Spleen (tissue), 11 donors: ENCODE results near the gene SMG6. TPM values are rescaled to one million over a fixed set of nuclear protein-coding genes. Genes with fewer than 3 reads are reported as not detected.

Experiments
- DNase-seq: peaks from one replicate; pipeline ENCODE4 v3.0.0-alpha.2; 2020
- H3K27ac ChIP-seq, 8 donors: fragments of 200-600 bp; sonication (generic) in 7 of 8; 1 replicate in 4 of 8; 2 replicates in 4 of 8; pipeline versions ENCODE4 v1.5.0 to v1.8.0; 2016 to 2021; ENCODE audit warnings: inconsistent platforms in 4 of 8, mild to moderate bottlenecking in 4 of 8, moderate library complexity in 1 of 8
- H3K27me3 ChIP-seq, 7 donors: fragments of 200-600 bp; sonication (generic) in 6 of 7; replicated peaks in 1 of 7; 1 replicate in 4 of 7; 2 replicates in 3 of 7; pipeline versions ENCODE4 v1.5.0 to v1.8.0; 2016 to 2021; ENCODE audit warnings: inconsistent platforms in 3 of 7, mild to moderate bottlenecking in 1 of 7
- H3K36me3 ChIP-seq, 6 donors: fragments of 200-600 bp; sonication (generic) in 5 of 6; 1 replicate in 4 of 6; 2 replicates in 2 of 6; pipeline versions ENCODE4 v1.5.0 to v1.8.0; 2016 to 2021; ENCODE audit warnings: inconsistent platforms in 2 of 6
- H3K4me1 ChIP-seq, 6 donors: fragments of 200-600 bp; sonication (generic) in 5 of 6; 1 replicate in 3 of 6; 2 replicates in 3 of 6; pipeline versions ENCODE4 v1.5.0 to v1.8.0; 2016 to 2021; ENCODE audit warnings: inconsistent platforms in 3 of 6
- H3K4me3 ChIP-seq, 8 donors: fragments of 200-600 bp; sonication (generic) in 7 of 8; 1 replicate in 4 of 8; 2 replicates in 4 of 8; pipeline versions ENCODE4 v1.5.0 to v1.8.0; 2016 to 2021; ENCODE audit warnings: inconsistent platforms in 4 of 8, mild to moderate bottlenecking in 4 of 8, moderate library complexity in 2 of 8
- H3K9me3 ChIP-seq, 8 donors: fragments of 200-600 bp; sonication (generic) in 7 of 8; 1 replicate in 4 of 8; 2 replicates in 4 of 8; pipeline versions ENCODE4 v1.5.0 to v1.8.0; 2016 to 2021; ENCODE audit warnings: inconsistent platforms in 4 of 8
- POLR2A ChIP-seq, 3 donors: fragments of 450-650 bp; IDR thresholded peaks; one replicate each; pipeline ENCODE4 v1.5.1; 2017; ENCODE audit warnings: antibody characterized with exemption in 3 of 3, mild to moderate bottlenecking in 1 of 3
- POLR2AphosphoS5 ChIP-seq, 3 donors: sonication (generic); formaldehyde crosslinking; IDR thresholded peaks; one replicate each; pipeline ENCODE4 v1.5.1; 2017; ENCODE audit warnings: antibody characterized with exemption in 3 of 3
- WGBS, 5 donors: extraction: QIAGEN DNeasy Blood & Tissue Kit in 3 of 5; methylation state at CpG; one replicate each; pipeline versions ENCODE4 v1.1.5 to v1.1.7; 2013 to 2018; 5-methylcytosine and 5-hydroxymethylcytosine counted together
- intact Hi-C: fragments of 100-400 bp; cut with DNase I; formaldehyde crosslinking; loops from one replicate; pipeline ENCODE4 v1.15.0; 2023; ENCODE audit warnings: low total_unique reads
- polyA plus RNA-seq, 3 donors: library from polyadenylated mRNA; stranded (reverse); fragments of 200-250 nt; gene quantifications; one replicate each; pipeline ENCODE4 v1.2.1, GENCODE V29; 2013
- total RNA-seq, 7 donors: library from RNA; depleted of rRNA in 3 of 7; stranded (reverse); fragments of >200 nt in 3 of 7; fragmentation: NEBNext Ultra II Directional in 4 of 7; extraction: Animal tissue kit (Norgen Biotek cat#: 25700) in 4 of 7; gene quantifications; one replicate each; pipeline versions ENCODE4 v1.1.0 to v1.2.1, GENCODE V29; 2016 to 2021
- TF ChIP-seq, protein P1 (sequence below), 11 experiments: fragments of 200-600 bp in 7 of 11; fragments of 450-650 bp in 4 of 11; sonication (generic) in 4 of 11; IDR thresholded peaks in 8 of 11; conservative IDR thresholded peaks in 3 of 11; 1 replicate in 7 of 11; 2 replicates in 4 of 11; pipeline versions ENCODE4 v1.4.0 to v1.8.0; 2016 to 2021; ENCODE audit warnings: antibody characterized with exemption in 11 of 11, inconsistent platforms in 4 of 11, mild to moderate bottlenecking in 1 of 11
- donor health status: healthy with polysubstance abuse.
- donor health status: DM: no; HTN: no; CAD: no; lungs with moderate emphysema.
- donor health status: DM: no; HTN: no; CAD: no.
- donor health status: Bipolar disorder and iron deficiency.
- donor health status: healthy.
- donor health status: DM: no; HTN: no; CAD: no.
- donor health status: DM: yes; HTN: yes; CAD: no.

SMG6 gene
- total and polyA plus RNA-seq, 10 donors: 9.7 to 44.2 (median 28.0) TPM

DNA sequence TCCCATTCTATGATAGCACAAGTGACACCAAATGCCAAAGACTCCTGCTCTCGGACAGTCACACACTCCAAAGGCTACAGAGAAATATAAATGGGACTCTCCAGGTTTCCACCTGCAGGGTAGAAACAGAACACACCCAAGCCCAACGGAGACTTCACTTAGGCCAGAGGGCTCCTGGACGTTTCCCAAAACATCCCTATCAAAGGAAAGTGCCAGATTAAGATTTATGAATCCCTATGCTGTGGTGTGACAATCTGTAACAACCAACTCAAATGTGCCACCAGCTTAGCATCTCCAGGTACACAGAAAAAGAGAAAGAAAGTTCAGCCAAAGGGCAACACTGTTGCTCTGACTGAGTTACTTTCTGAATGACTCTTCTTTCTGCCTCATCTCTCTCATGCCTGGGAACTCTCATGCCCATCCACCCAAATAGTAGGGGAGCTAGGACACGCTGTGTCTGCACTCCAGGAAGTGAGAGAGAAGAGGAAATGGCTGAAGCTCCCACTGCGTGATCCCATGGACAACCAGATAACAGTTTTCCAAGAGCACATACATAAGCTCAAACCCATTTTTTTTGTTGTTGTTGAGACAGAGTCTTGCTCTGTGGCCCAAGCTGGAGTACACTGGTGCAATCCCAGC lies 49.7 kb downstream of the SMG6 start:
- H3K27me3 ChIP-seq: no peaks in the 10 kb centered on the region
- WGBS, 5 donors: 60 to 75% (median 63%) methylated on average over 5 of the region's 5 CpGs
- no peaks in the 10 kb centered on the region for H3K9me3 ChIP-seq
- no peak for TF ChIP-seq POLR2A (IDR thresholded peaks at IDR 0.05)
- no peak overlapping the region for H3K27ac ChIP-seq
- H3K4me3 ChIP-seq: no peak overlapping the region
- peaks cover 0 to 64% (median 6%) of the 10 kb centered on the region in 6 donors for H3K36me3 ChIP-seq
- no peak for DNase-seq
- peaks cover 0 to 15% (median under 1%) of the 10 kb centered on the region in 6 donors for H3K4me1 ChIP-seq
- intact Hi-C loops: no loop called here

DNA sequence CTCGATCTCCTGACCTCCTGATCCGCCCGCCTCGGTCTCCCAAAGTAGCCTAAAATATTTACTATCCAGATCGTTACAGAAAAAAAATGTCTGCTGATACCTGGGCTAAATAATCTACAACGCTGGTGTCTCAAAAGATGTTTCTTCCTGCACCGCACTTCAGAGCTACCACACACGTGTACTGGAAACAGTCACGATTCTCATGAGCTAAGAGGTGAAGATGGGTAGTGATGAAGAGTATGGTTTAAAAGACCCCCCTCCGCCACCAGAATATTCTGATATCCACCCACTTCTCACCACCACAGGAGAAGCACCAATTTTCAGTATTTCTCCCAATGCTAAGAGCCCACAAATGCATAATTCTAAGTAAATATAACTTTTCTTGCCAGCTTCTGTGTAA lies 50.2 kb downstream of the SMG6 start:
- Histone ChIP-seq H3K27me3 (no peaks in the 10 kb centered on the region), H3K9me3 (no peaks in the 10 kb centered on the region), H3K27ac (no peak overlapping the region), H3K4me1 (peaks cover 0 to 10% (median 0%) of the 10 kb centered on the region in 6 donors), H3K36me3 (peaks cover 0 to 64% (median 6%) of the 10 kb centered on the region in 6 donors), H3K4me3 (no peak overlapping the region)
- intact Hi-C loops: no loop called here
- 81 to 90% (median 87%) methylated on average over 10 of the region's 10 CpGs for WGBS, 5 donors
- no peak for DNase-seq
- no peak for TF ChIP-seq POLR2AphosphoS5 (IDR thresholded peaks at IDR 0.05)
- no peak for TF ChIP-seq POLR2A (IDR thresholded peaks at IDR 0.05)
- TF ChIP-seq, protein P1, sequence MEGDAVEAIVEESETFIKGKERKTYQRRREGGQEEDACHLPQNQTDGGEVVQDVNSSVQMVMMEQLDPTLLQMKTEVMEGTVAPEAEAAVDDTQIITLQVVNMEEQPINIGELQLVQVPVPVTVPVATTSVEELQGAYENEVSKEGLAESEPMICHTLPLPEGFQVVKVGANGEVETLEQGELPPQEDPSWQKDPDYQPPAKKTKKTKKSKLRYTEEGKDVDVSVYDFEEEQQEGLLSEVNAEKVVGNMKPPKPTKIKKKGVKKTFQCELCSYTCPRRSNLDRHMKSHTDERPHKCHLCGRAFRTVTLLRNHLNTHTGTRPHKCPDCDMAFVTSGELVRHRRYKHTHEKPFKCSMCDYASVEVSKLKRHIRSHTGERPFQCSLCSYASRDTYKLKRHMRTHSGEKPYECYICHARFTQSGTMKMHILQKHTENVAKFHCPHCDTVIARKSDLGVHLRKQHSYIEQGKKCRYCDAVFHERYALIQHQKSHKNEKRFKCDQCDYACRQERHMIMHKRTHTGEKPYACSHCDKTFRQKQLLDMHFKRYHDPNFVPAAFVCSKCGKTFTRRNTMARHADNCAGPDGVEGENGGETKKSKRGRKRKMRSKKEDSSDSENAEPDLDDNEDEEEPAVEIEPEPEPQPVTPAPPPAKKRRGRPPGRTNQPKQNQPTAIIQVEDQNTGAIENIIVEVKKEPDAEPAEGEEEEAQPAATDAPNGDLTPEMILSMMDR (IDR thresholded peaks at IDR 0.05 in 8 of 11, conservative IDR thresholded peaks at IDR 0.05 in 3 of 11): no peak

DNA sequence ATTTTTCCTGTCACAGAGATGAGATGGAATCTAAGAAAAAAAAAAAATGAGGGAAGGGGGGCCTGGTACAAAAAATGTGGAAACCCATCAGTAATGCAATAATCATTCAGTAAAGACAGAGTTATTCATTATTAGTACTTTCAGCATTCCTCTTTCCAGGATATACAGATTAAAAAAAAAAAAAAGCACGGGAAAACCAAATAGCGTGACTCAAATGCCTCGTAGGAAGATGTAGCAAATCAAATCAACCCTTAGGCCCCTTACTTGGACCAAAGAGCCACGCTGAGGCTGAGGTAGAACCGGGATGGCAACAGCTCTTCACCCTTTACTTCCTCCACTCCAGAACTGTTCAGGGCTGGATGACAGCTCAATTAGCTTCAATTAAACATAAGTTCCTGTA lies 52.5 kb downstream of the SMG6 start:
- Histone ChIP-seq H3K27ac (peak overlapping the region in 1 of 8 donors; percentile 13), H3K9me3 (no peaks in the 10 kb centered on the region), H3K27me3 (no peaks in the 10 kb centered on the region), H3K36me3 (peaks cover 0 to 73% (median 6%) of the 10 kb centered on the region in 6 donors), H3K4me1 (peaks cover 0 to 7% (median 0%) of the 10 kb centered on the region in 6 donors), H3K4me3 (no peak overlapping the region)
- TF ChIP-seq POLR2A (IDR thresholded peaks at IDR 0.05) (no peak), POLR2AphosphoS5 (IDR thresholded peaks at IDR 0.05) (no peak)
- TF ChIP-seq, protein P1 (IDR thresholded peaks at IDR 0.05 in 8 of 11, conservative IDR thresholded peaks at IDR 0.05 in 3 of 11): no peak
- intact Hi-C loops: no loop called here
- DNase-seq: no peak
- 86 to 90% (median 89%) methylated on average over 5 of the region's 5 CpGs for WGBS, 5 donors

DNA sequence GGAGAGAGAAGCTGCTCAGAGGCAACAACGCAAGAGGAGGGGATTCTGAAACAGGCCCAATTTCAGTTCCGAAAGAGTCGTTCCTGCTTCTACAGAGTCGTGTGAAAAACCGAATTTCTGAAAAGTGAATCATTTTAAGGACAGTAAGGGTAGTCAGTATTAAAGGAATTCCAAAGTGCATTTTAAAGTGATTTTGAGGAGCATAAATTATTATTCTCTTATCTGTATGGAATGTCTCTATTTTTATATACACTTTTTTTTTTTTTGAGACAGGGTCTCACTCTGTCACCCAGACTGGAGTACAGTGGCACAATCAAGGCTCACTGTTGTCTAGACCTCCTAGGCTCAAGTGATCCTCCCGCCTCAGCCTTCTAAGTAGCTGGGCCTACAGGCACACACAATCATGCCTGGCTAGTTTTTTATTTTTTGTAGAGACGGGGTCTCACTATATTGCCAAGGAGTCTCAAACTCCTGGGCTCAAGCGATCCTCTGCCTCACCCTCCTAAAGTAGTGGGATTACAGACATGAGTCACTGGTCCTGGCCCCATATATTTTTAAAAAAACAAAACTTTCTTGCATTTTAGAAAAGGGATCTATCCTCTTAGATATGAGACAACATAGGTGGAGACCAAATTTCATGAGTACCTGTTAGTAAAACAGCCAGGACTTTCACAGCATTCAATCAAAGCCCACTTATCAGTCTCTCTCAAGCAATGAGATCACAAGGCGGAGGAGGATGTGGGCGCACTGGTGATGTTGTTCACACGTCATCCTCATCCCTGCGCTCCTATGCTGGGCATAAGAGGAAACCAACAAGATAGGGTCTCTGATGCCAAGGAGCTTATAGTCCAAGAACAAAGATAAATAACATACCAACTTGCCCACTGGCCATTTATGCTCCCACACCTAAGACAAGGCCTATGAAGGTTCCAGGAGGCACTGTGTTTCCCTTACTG lies 53.2 kb downstream of the SMG6 start:
- 92 to 95% (median 92%) methylated on average over 12 of the region's 12 CpGs for WGBS, 5 donors
- Histone ChIP-seq H3K36me3 (peaks cover 0 to 71% (median 6%) of the 10 kb centered on the region in 6 donors), H3K27ac (peak overlapping the region in 1 of 8 donors; percentile 39), H3K4me1 (peaks cover 0 to 7% (median 0%) of the 10 kb centered on the region in 6 donors), H3K9me3 (no peaks in the 10 kb centered on the region), H3K27me3 (no peaks in the 10 kb centered on the region), H3K4me3 (no peak overlapping the region)
- intact Hi-C loops: no loop called here
- DNase-seq: no peak
- TF ChIP-seq, protein P1 (IDR thresholded peaks at IDR 0.05 in 8 of 11, conservative IDR thresholded peaks at IDR 0.05 in 3 of 11): no peak
- TF ChIP-seq POLR2A (IDR thresholded peaks at IDR 0.05) (no peak), POLR2AphosphoS5 (IDR thresholded peaks at IDR 0.05) (no peak)
